ENCODE data around the gene ATP2B3. TPM values are rescaled to one million over a fixed set of nuclear protein-coding genes. Genes with fewer than 3 reads are reported as not detected.

Gene ATP2B3
- polyA plus RNA-seq, 1 donor (not counting 4 experiments of a cell fraction or from before 2014, with no cell fraction given), result not detected

- no peaks in the 10 kb centered on the region for H4K20me1 ChIP-seq (ENCODE audit: control insufficient read depth, extremely low read depth, insufficient read depth, low read length)
- no peak overlapping the region for H3K4me2 ChIP-seq (ENCODE audit: control insufficient read depth, extremely low read depth, insufficient read depth, low read depth, low read length)
- no peak for FAIRE-seq
- no peaks in the 10 kb centered on the region for H3K36me3 ChIP-seq (ENCODE audit: control insufficient read depth in 2 of 2, extremely low read depth in 1 of 2, insufficient read depth in 2 of 2, low read length in 2 of 2)
- peaks cover 28% of the 10 kb centered on the region for H3K27me3 ChIP-seq (ENCODE audit: control insufficient read depth, extremely low read depth, insufficient read depth, low read length)
- TF ChIP-seq CTCF (optimal IDR thresholded peaks at IDR 0.05 in 1 of 3, IDR thresholded peaks at IDR 0.05 in 1 of 3, conservative IDR thresholded peaks at IDR 0.05 in 1 of 3; ENCODE audit: extremely low read depth in 1 of 3, insufficient read depth in 2 of 3, low read length in 3 of 3) (no peak), EZH2 (IDR thresholded peaks at IDR 0.05; ENCODE audit: low read length) (peak; percentile 71)
- H3K9me3 ChIP-seq (ENCODE audit: control insufficient read depth, low read depth, low read length), result peaks cover 4% of the 10 kb centered on the region
- H3K4me3 ChIP-seq (ENCODE audit: control insufficient read depth in 2 of 3, extremely low read depth in 1 of 3, insufficient read depth in 2 of 3, low read depth in 1 of 3, low read length in 3 of 3), result no peak overlapping the region
- no peak overlapping the region for H3K27ac ChIP-seq (ENCODE audit: control insufficient read depth, insufficient read depth, low read length)
- no peaks in the 10 kb centered on the region for H3K79me2 ChIP-seq (ENCODE audit: control insufficient read depth, insufficient read depth, low read length)
- dilution Hi-C loops (cut with MboI; ENCODE audit: extremely low pct_ligation_motif_present, low sequenced_read_pairs), result no loop called here
- peaks cover 3% of the 10 kb centered on the region for H3K4me1 ChIP-seq (ENCODE audit: control insufficient read depth, extremely low read depth, insufficient read depth, low read length)
- H3K9me1 ChIP-seq (ENCODE audit: control insufficient read depth, extremely low read depth, insufficient read depth, low read length), result no peaks in the 10 kb centered on the region
- no peak overlapping the region for H2AFZ ChIP-seq (ENCODE audit: control insufficient read depth, low read length)
- no peak overlapping the region for H3K9ac ChIP-seq (ENCODE audit: control insufficient read depth, extremely low read depth, insufficient read depth, low read length)
- no peak for DNase-seq (ENCODE audit: low read depth, low spot score)
Measured at GRCh38 chrX:153517946-153518834, 748 bp downstream of the ATP2B3 start.

GRCh38 chrX:153519569-153520286 is 2.3 kb downstream of the ATP2B3 start:
- Histone ChIP-seq H2AFZ (ENCODE audit: control insufficient read depth, low read length) (no peak overlapping the region), H3K27ac (ENCODE audit: control insufficient read depth, insufficient read depth, low read length) (no peak overlapping the region), H3K9me1 (ENCODE audit: control insufficient read depth, extremely low read depth, insufficient read depth, low read length) (no peaks in the 10 kb centered on the region), H3K4me3 (ENCODE audit: control insufficient read depth in 2 of 3, extremely low read depth in 1 of 3, insufficient read depth in 2 of 3, low read depth in 1 of 3, low read length in 3 of 3) (no peak overlapping the region), H3K4me1 (ENCODE audit: control insufficient read depth, extremely low read depth, insufficient read depth, low read length) (peaks cover 3% of the 10 kb centered on the region), H3K79me2 (ENCODE audit: control insufficient read depth, insufficient read depth, low read length) (no peaks in the 10 kb centered on the region), H3K9me3 (ENCODE audit: control insufficient read depth, low read depth, low read length) (peaks cover 2% of the 10 kb centered on the region), H4K20me1 (ENCODE audit: control insufficient read depth, extremely low read depth, insufficient read depth, low read length) (no peaks in the 10 kb centered on the region), H3K9ac (ENCODE audit: control insufficient read depth, extremely low read depth, insufficient read depth, low read length) (no peak overlapping the region), H3K27me3 (ENCODE audit: control insufficient read depth, extremely low read depth, insufficient read depth, low read length) (peaks cover 28% of the 10 kb centered on the region), H3K4me2 (ENCODE audit: control insufficient read depth, extremely low read depth, insufficient read depth, low read depth, low read length) (no peak overlapping the region), H3K36me3 (ENCODE audit: control insufficient read depth in 2 of 2, extremely low read depth in 1 of 2, insufficient read depth in 2 of 2, low read length in 2 of 2) (no peaks in the 10 kb centered on the region)
- DNase-seq (ENCODE audit: low read depth, low spot score) (no peak), FAIRE-seq (no peak)
- TF ChIP-seq CTCF (optimal IDR thresholded peaks at IDR 0.05 in 1 of 3, IDR thresholded peaks at IDR 0.05 in 1 of 3, conservative IDR thresholded peaks at IDR 0.05 in 1 of 3; ENCODE audit: extremely low read depth in 1 of 3, insufficient read depth in 2 of 3, low read length in 3 of 3) (no peak), EZH2 (IDR thresholded peaks at IDR 0.05; ENCODE audit: low read length) (no peak)
- dilution Hi-C loops (cut with MboI; ENCODE audit: extremely low pct_ligation_motif_present, low sequenced_read_pairs), result no loop called here

All from keratinocyte (primary cell).